GM23338 (cell line): ENCODE results near the gene TINAG. TPM values are rescaled to one million over a fixed set of nuclear protein-coding genes. Genes with fewer than 3 reads are reported as not detected.

Experiments
- ATAC-seq: fragments of 200-7000 bp; cut with Tn5 transposase; 3 replicates; pipeline ENCODE4 v1.9.1; 2020
- DNase-seq: peaks from one replicate; pipeline ENCODE4 v3.0.0-alpha.2; 2015; ENCODE audit warnings: low spot score
- H2AFZ ChIP-seq: fragments of 200-600 bp; sonication (generic); 2 replicates; pipeline ENCODE4 v1.8.0; 2016; ENCODE audit warnings: antibody characterized with exemption, mild to moderate bottlenecking, moderate library complexity
- H3F3A ChIP-seq: fragments of 200-600 bp; sonication (generic); replicated peaks from 2 replicates; pipeline ENCODE4 v1.8.0; 2017; ENCODE audit warnings: antibody characterized with exemption, mixed run types, low read depth
- H3K27ac ChIP-seq: fragments of 200-600 bp; sonication (generic); 2 replicates; pipeline ENCODE4 v1.6.1; 2016; ENCODE audit warnings: low read depth
- H3K27me3 ChIP-seq: fragments of 200-600 bp; sonication (generic); 2 replicates; pipeline ENCODE4 v1.8.0; 2016; ENCODE audit warnings: mild to moderate bottlenecking, mixed run types, moderate library complexity; ENCODE audit not compliant: insufficient read depth
- H3K36me3 ChIP-seq: fragments of 200-600 bp; sonication (generic); 2 replicates; pipeline ENCODE4 v1.8.0; 2016; ENCODE audit warnings: mild to moderate bottlenecking; ENCODE audit not compliant: insufficient read depth
- H3K4me1 ChIP-seq: fragments of 200-600 bp; sonication (generic); 2 replicates; pipeline ENCODE4 v1.8.0; 2016; ENCODE audit warnings: mild to moderate bottlenecking, moderate library complexity; ENCODE audit not compliant: insufficient read depth
- H3K4me2 ChIP-seq: fragments of 200-600 bp; sonication (generic); 2 replicates; pipeline ENCODE4 v1.7.1; 2017; ENCODE audit warnings: mixed run types
- H3K4me3 ChIP-seq: fragments of 200-600 bp; sonication (generic); 2 replicates; pipeline ENCODE4 v1.6.1; 2016; ENCODE audit warnings: mixed run types
- H3K79me2 ChIP-seq: fragments of 200-600 bp; sonication (generic); replicated peaks from 2 replicates; pipeline ENCODE4 v1.8.0; 2017; ENCODE audit warnings: mild to moderate bottlenecking; ENCODE audit not compliant: insufficient read depth
- H3K9me2 ChIP-seq: fragments of 200-600 bp; sonication (generic); 2 replicates; pipeline ENCODE4 v1.8.0; 2017; ENCODE audit not compliant: insufficient read depth
- H4K20me1 ChIP-seq: fragments of 200-600 bp; sonication (generic); replicated peaks from 2 replicates; pipeline ENCODE4 v1.8.0; 2017; ENCODE audit warnings: mild to moderate bottlenecking; ENCODE audit not compliant: insufficient read depth
- H3K27ac Mint-ChIP-seq: 2 replicates; pipeline ENCODE4 v1.8.0; 2020; ENCODE audit warnings: inconsistent platforms, mild to moderate bottlenecking, moderate library complexity, mixed read lengths
- H3K27me3 Mint-ChIP-seq: 3 replicates; pipeline ENCODE4 v1.8.0; 2022; ENCODE audit warnings: low read depth, mild to moderate bottlenecking, moderate library complexity, mixed read lengths, inconsistent platforms; ENCODE audit not compliant: insufficient read depth, poor library complexity
- H3K36me3 Mint-ChIP-seq: 3 replicates; pipeline ENCODE4 v1.8.0; 2021; ENCODE audit warnings: low read depth, mild to moderate bottlenecking, inconsistent platforms, moderate library complexity, mixed read lengths
- H3K4me1 Mint-ChIP-seq: 3 replicates; pipeline ENCODE4 v1.8.0; 2020; ENCODE audit warnings: mild to moderate bottlenecking, inconsistent platforms, mixed read lengths
- H3K4me3 Mint-ChIP-seq: 3 replicates; pipeline ENCODE4 v1.8.0; 2021; ENCODE audit warnings: moderate library complexity, mild to moderate bottlenecking, inconsistent platforms, mixed read lengths
- H3K9me3 Mint-ChIP-seq: 3 replicates; pipeline ENCODE4 v1.8.0; 2020; ENCODE audit warnings: moderate library complexity, mild to moderate bottlenecking, inconsistent platforms, mixed read lengths
- EZH2phosphoT487 ChIP-seq: fragments of 200-600 bp; sonication (generic); IDR thresholded peaks from one replicate; pipeline ENCODE4 v1.8.1; 2018; ENCODE audit warnings: antibody characterized with exemption; ENCODE audit not compliant: unreplicated experiment
- JUNB ChIP-seq: IDR thresholded peaks from one replicate; pipeline ENCODE4 v1.6.1; 2016; ENCODE audit warnings: antibody characterized with exemption; ENCODE audit not compliant: unreplicated experiment
- POLR2AphosphoS5 ChIP-seq: IDR thresholded peaks from 2 replicates; pipeline ENCODE4 v1.6.1; 2016; ENCODE audit warnings: antibody characterized with exemption, low read depth
- ZNF114 ChIP-seq: fragments of 250-450 bp; sonication (Bioruptor Pico); IDR thresholded peaks from 2 replicates; pipeline ENCODE4 v1.5.0; 2020; ENCODE audit warnings: mild to moderate bottlenecking, moderate library complexity
- ZNF331 ChIP-seq: fragments of 250-450 bp; sonication (Bioruptor Pico); IDR thresholded peaks from 2 replicates; pipeline ENCODE4 v1.5.0; 2020; ENCODE audit warnings: low read depth, mild to moderate bottlenecking, moderate library complexity
- polyA plus RNA-seq: library from polyadenylated mRNA; unstranded; fragments of >200 nt; fragmentation: Nextera tagmentation; extraction: Ambion mirVana; gene quantifications from 2 replicates; pipeline ENCODE4 v1.2.1, GENCODE V29; 2016
- total RNA-seq: library from RNA; depleted of rRNA; stranded (reverse); fragments of >200 nt; shearing (Covaris generic); gene quantifications from 2 replicates; pipeline ENCODE4 v1.2.3, GENCODE V29; 2014; rRNA removed
- TF ChIP-seq, protein P1 (sequence below): IDR thresholded peaks from 2 replicates; pipeline ENCODE4 v1.6.1; 2016; ENCODE audit warnings: antibody characterized with exemption

Gene TINAG
- total and polyA plus RNA-seq, 2 experiments from 2014 or later = not detected

DNA sequence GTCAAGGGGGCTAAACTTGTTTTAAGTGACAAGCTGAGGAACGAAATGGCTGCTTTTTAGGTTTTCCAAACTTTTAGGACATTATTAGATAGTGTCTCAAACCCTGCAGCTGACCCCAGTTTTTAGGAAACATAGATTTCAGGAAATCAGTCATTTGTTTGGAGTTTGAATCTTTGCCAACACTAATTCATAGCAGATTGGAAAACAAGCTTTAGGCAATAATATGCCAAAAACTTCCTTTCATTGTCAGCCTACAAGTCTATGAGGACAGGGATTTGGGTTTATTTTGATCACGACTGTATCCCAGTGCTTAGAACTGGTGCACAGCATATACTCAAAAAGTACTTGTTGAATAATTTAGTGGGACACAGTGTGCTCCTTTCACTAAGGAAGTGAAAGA, 123.2 kb downstream of the TINAG start:
- DNase-seq (no peak), ATAC-seq (no peak)
- no peak for TF ChIP-seq POLR2AphosphoS5
- TF ChIP-seq, protein P1, sequence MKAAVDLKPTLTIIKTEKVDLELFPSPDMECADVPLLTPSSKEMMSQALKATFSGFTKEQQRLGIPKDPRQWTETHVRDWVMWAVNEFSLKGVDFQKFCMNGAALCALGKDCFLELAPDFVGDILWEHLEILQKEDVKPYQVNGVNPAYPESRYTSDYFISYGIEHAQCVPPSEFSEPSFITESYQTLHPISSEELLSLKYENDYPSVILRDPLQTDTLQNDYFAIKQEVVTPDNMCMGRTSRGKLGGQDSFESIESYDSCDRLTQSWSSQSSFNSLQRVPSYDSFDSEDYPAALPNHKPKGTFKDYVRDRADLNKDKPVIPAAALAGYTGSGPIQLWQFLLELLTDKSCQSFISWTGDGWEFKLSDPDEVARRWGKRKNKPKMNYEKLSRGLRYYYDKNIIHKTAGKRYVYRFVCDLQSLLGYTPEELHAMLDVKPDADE = no peak
- TF ChIP-seq ZNF331 (CRISPR knock-in tag) = no peak
- no peak for TF ChIP-seq EZH2phosphoT487
- no peak for TF ChIP-seq ZNF114
- no peak for TF ChIP-seq JUNB
- H3K4me1 Mint-ChIP-seq = no peaks in the 10 kb centered on the region; the same call in 2 of the 3 replicates
- H3K27ac ChIP-seq = no peak overlapping the region
- no peak overlapping the region for H3K4me3 ChIP-seq
- H3K9me3 Mint-ChIP-seq = no peaks in the 10 kb centered on the region
- H2AFZ ChIP-seq = no peak overlapping the region
- no peaks in the 10 kb centered on the region for H3K36me3 Mint-ChIP-seq
- no peaks in the 10 kb centered on the region for H3K79me2 ChIP-seq
- H3K9me2 ChIP-seq = no peaks in the 10 kb centered on the region
- H3K4me3 Mint-ChIP-seq = no peak overlapping the region
- no peak overlapping the region for H3K27ac Mint-ChIP-seq
- no peaks in the 10 kb centered on the region for H3K27me3 ChIP-seq
- H3K36me3 ChIP-seq = no peaks in the 10 kb centered on the region
- H3K4me2 ChIP-seq = no peak overlapping the region
- no peaks in the 10 kb centered on the region for H4K20me1 ChIP-seq
- H3K27me3 Mint-ChIP-seq = no peaks in the 10 kb centered on the region
- H3K4me1 ChIP-seq = no peaks in the 10 kb centered on the region
- H3F3A ChIP-seq = no peaks in the 10 kb centered on the region

Other genes with a start within 250 kb of the TINAG start
- not detected in 2 replicates for gene MLIP, start 197.0 kb upstream of the TINAG start, total RNA-seq
- not detected in 2 replicates for gene MLIP, start 197.0 kb upstream of the TINAG start, polyA plus RNA-seq